HFFc6 (cell line): Measurements from ENCODE around the gene NCOR1. TPM values are rescaled to one million over a fixed set of nuclear protein-coding genes. Genes with fewer than 3 reads are reported as not detected.

Source experiments
- DNase-seq: peaks from one replicate; pipeline ENCODE4 v3.0.0-alpha.2; 2018
- H3K27ac Mint-ChIP-seq: 2 replicates; pipeline ENCODE4 v1.8.0; 2020; ENCODE audit warnings: mild to moderate bottlenecking, mixed read lengths
- H3K27me3 Mint-ChIP-seq: 2 replicates; pipeline ENCODE4 v1.8.0; 2021; ENCODE audit warnings: mild to moderate bottlenecking, moderate library complexity, mixed read lengths; ENCODE audit not compliant: insufficient read depth
- H3K36me3 Mint-ChIP-seq: 2 replicates; pipeline ENCODE4 v1.8.0; 2021; ENCODE audit warnings: low read depth, mixed read lengths
- H3K4me1 Mint-ChIP-seq: 2 replicates; pipeline ENCODE4 v1.8.0; 2020; ENCODE audit warnings: low read depth, mixed read lengths
- H3K4me3 Mint-ChIP-seq: 2 replicates; pipeline ENCODE4 v1.8.0; 2020; ENCODE audit warnings: mild to moderate bottlenecking, moderate library complexity, mixed read lengths
- H3K9me3 Mint-ChIP-seq: 2 replicates; pipeline ENCODE4 v1.8.0; 2020; ENCODE audit warnings: mild to moderate bottlenecking, mixed read lengths
- CTCF ChIP-seq: fragments of 200-600 bp; sonication (generic); IDR thresholded peaks from 2 replicates; pipeline ENCODE4 v1.5.0; 2021; ENCODE audit warnings: antibody characterized with exemption, mild to moderate bottlenecking
- total RNA-seq, 6 experiments: library from RNA; stranded (reverse); fragmentation: NEBNext Ultra II Directional; extraction: Animal tissue kit (Norgen Biotek cat#: 25700); gene quantifications; 2 replicates in 1 of 6; 3 replicates in 5 of 6; pipeline ENCODE4 v1.2.3, GENCODE V29; 2021

NCOR1 gene
- total RNA-seq, 6 experiments from 2014 or later, result 103 to 115 (median 111) TPM

- H3K36me3 Mint-ChIP-seq, result peaks cover 42% of the 10 kb centered on the region
- H3K9me3 Mint-ChIP-seq, result no peaks in the 10 kb centered on the region
- DNase-seq, result no peak
- H3K27ac Mint-ChIP-seq, result no peak overlapping the region
- 0 out of 2 replicates have a peak, but pooled peaks have one; percentile 17 for TF ChIP-seq CTCF
- H3K27me3 Mint-ChIP-seq, result no peaks in the 10 kb centered on the region; the same call in 1 of the 2 replicates
- H3K4me3 Mint-ChIP-seq, result no peak overlapping the region
- H3K4me1 Mint-ChIP-seq, result no peaks in the 10 kb centered on the region
Observed at GRCh38 chr17:16100737-16101400, 114.5 kb downstream of the NCOR1 start.

GRCh38 chr17:16091773-16092172 is 123.6 kb downstream of the NCOR1 start:
- Mint-ChIP-seq H3K36me3 (peaks cover 48% of the 10 kb centered on the region), H3K4me1 (peaks cover 15% of the 10 kb centered on the region), H3K27me3 (no peaks in the 10 kb centered on the region; the same call in 1 of the 2 replicates), H3K27ac (no peak overlapping the region), H3K4me3 (no peak overlapping the region), H3K9me3 (no peaks in the 10 kb centered on the region)
- no peak for TF ChIP-seq CTCF
- no peak for DNase-seq

- H3K36me3 Mint-ChIP-seq, result peaks cover 52% of the 10 kb centered on the region
- no peak for DNase-seq
- no peak for TF ChIP-seq CTCF
- H3K4me3 Mint-ChIP-seq, result no peak overlapping the region
- H3K9me3 Mint-ChIP-seq, result no peaks in the 10 kb centered on the region
- peaks cover 42% of the 10 kb centered on the region for H3K4me1 Mint-ChIP-seq
- H3K27ac Mint-ChIP-seq, result no peak overlapping the region
- no peaks in the 10 kb centered on the region for H3K27me3 Mint-ChIP-seq
Observed at GRCh38 chr17:16086957-16087356, 128.4 kb downstream of the NCOR1 start.

- Mint-ChIP-seq H3K27me3 (no peaks in the 10 kb centered on the region; the same call in 1 of the 2 replicates), H3K4me3 (peak overlapping the region; percentile 16; the same call in 1 of the 2 replicates), H3K4me1 (peaks cover 37% of the 10 kb centered on the region), H3K9me3 (no peaks in the 10 kb centered on the region), H3K27ac (peak overlapping the region; percentile 86), H3K36me3 (peaks cover 43% of the 10 kb centered on the region)
- peak; percentile 51 for DNase-seq
- TF ChIP-seq CTCF, result no peak
Observed at GRCh38 chr17:16085066-16085699, 130.2 kb downstream of the NCOR1 start.

- Mint-ChIP-seq H3K9me3 (no peaks in the 10 kb centered on the region), H3K36me3 (peaks cover 55% of the 10 kb centered on the region), H3K4me1 (peaks cover 37% of the 10 kb centered on the region), H3K27me3 (no peaks in the 10 kb centered on the region; the same call in 1 of the 2 replicates), H3K4me3 (no peak overlapping the region), H3K27ac (no peak overlapping the region)
- no peak for DNase-seq
- no peak for TF ChIP-seq CTCF
Observed at GRCh38 chr17:16083223-16083622, 132.1 kb downstream of the NCOR1 start.
